HCT116 (cell line): ENCODE measurements around the gene SASS6. TPM values are rescaled to one million over a fixed set of nuclear protein-coding genes. Genes with fewer than 3 reads are reported as not detected.

Experiments used
- ATAC-seq: fragments of 200-7000 bp; cut with Tn5 transposase; 2 replicates; pipeline ENCODE4 v1.9.1; 2020; ENCODE audit warnings: mild to moderate bottlenecking, moderate library complexity
- BruUV-seq: library from RNA; stranded (reverse); fragments of 400-500 nt; replicated peaks from 2 replicates; lab custom pipeline; 2021; lab: Mats Ljungman, UMichigan
- CTCF ChIA-PET: fragments of 300-600 bp; sonication (Branson Sonifier 250); formaldehyde crosslinking; loops from one replicate; lab custom pipeline; 2021; ENCODE audit warnings: antibody characterized with exemption; lab: Charles Lee
- POLR2A ChIA-PET: fragments of 300-600, 350-600 bp; sonication (Branson Sonifier 250); formaldehyde crosslinking; loops from one replicate; lab custom pipeline; 2021; ENCODE audit warnings: antibody characterized with exemption; lab: Charles Lee
- RAD21 ChIA-PET, 2 experiments: fragments of 300-600 bp; sonication (Branson Sonifier 250); formaldehyde crosslinking; loops; one replicate each; lab custom pipeline; 2023; ENCODE audit warnings: low total read pairs in 2 of 2; ENCODE audit not compliant: uncharacterized antibody in 2 of 2, unreplicated experiment in 2 of 2, low non-redundant PET in 1 of 2; lab: Charles Lee
- DNase-seq: peaks from one replicate; pipeline ENCODE4 v3.0.0-alpha.2; 2010; ENCODE audit warnings: low read depth, low spot score
- H2AFZ ChIP-seq: fragments of 200-600 bp; shearing (Covaris generic), sonication (generic); 2 replicates; pipeline ENCODE4 v1.6.1; 2017; ENCODE audit warnings: low read depth, mixed run types, mixed read lengths, antibody characterized with exemption, low read length; ENCODE audit not compliant: poor library complexity, severe bottlenecking
- H3K27ac ChIP-seq: 2 replicates; pipeline ENCODE4 v1.5.1; 2012; ENCODE audit warnings: low read depth, low read length
- H3K27me3 ChIP-seq: fragments of 200-600 bp; sonication (generic); 2 replicates; pipeline ENCODE4 v1.6.1; 2016; ENCODE audit warnings: mixed run types, low read length, mixed read lengths; ENCODE audit not compliant: insufficient read depth
- H3K36me3 ChIP-seq, 2 experiments: fragments of 200-500 bp in 1 of 2; fragments of 200-600 bp in 1 of 2; sonication (Bioruptor generic) in 1 of 2; sonication (generic) in 1 of 2; 2 replicates each; pipeline versions ENCODE4 v1.5.1 to v1.6.1; 2014 to 2016; ENCODE audit warnings: low read length in 2 of 2, inconsistent platforms in 1 of 2, mixed read lengths in 1 of 2, mixed run types in 1 of 2; ENCODE audit not compliant: insufficient read depth in 2 of 2, control insufficient read depth in 1 of 2
- H3K4me1 ChIP-seq, 2 experiments: fragments of 200-600 bp in 1 of 2; sonication (generic) in 1 of 2; 2 replicates each; pipeline versions ENCODE4 v1.5.1 to v1.6.1; 2012 to 2017; ENCODE audit warnings: low read length in 2 of 2, inconsistent platforms in 1 of 2, mild to moderate bottlenecking in 1 of 2, mixed read lengths in 1 of 2, mixed run types in 1 of 2, moderate library complexity in 1 of 2; ENCODE audit not compliant: insufficient read depth in 2 of 2, control insufficient read depth in 1 of 2
- H3K4me2 ChIP-seq: fragments of 200-600 bp; sonication (generic); 2 replicates; pipeline ENCODE4 v1.6.1; 2017; ENCODE audit warnings: mixed run types, low read length, mixed read lengths
- H3K4me3 ChIP-seq, 2 experiments: fragments of 200-600 bp in 1 of 2; sonication (generic) in 1 of 2; replicated peaks in 1 of 2; 2 replicates each; pipeline ENCODE4 v1.5.1; 2011 to 2016; ENCODE audit warnings: low read length in 2 of 2, control low read depth in 1 of 2, low read depth in 1 of 2, mild to moderate bottlenecking in 1 of 2, mixed read lengths in 1 of 2, mixed run types in 1 of 2
- H3K79me2 ChIP-seq: fragments of 200-600 bp; sonication (generic); 2 replicates; pipeline ENCODE4 v1.6.1; 2017; ENCODE audit warnings: mild to moderate bottlenecking, mixed run types, low read length, moderate library complexity, mixed read lengths; ENCODE audit not compliant: insufficient read depth
- H3K9ac ChIP-seq: fragments of 200-600 bp; sonication (generic); 2 replicates; pipeline ENCODE4 v1.6.1; 2016; ENCODE audit warnings: low read length, mixed read lengths
- H3K9me2 ChIP-seq: fragments of 200-600 bp; sonication (generic), shearing (Covaris generic); 2 replicates; pipeline ENCODE4 v1.6.1; 2017; ENCODE audit warnings: mixed run types, mild to moderate bottlenecking, moderate library complexity; ENCODE audit not compliant: insufficient read depth
- H3K9me3 ChIP-seq, 2 experiments: fragments of 200-500 bp in 1 of 2; fragments of 200-600 bp in 1 of 2; sonication (Bioruptor generic) in 1 of 2; sonication (generic) in 1 of 2; 2 replicates each; pipeline ENCODE4 v1.6.1; 2014 to 2017; ENCODE audit warnings: low read length in 2 of 2, mixed read lengths in 2 of 2, inconsistent platforms in 1 of 2, low read depth in 1 of 2, mild to moderate bottlenecking in 1 of 2, mixed run types in 1 of 2, moderate library complexity in 1 of 2; ENCODE audit not compliant: control insufficient read depth in 1 of 2, insufficient read depth in 1 of 2
- H4K20me1 ChIP-seq: fragments of 200-600 bp; sonication (generic), shearing (Covaris generic); 2 replicates; pipeline ENCODE4 v1.6.1; 2017; ENCODE audit warnings: mixed run types, mild to moderate bottlenecking, moderate library complexity; ENCODE audit not compliant: insufficient read depth
- ATF3 ChIP-seq: IDR thresholded peaks from 2 replicates; pipeline ENCODE4 v1.6.1; 2012
- CBX3 ChIP-seq: IDR thresholded peaks from 2 replicates; pipeline ENCODE4 v1.6.1; 2012; ENCODE audit warnings: low read depth
- CEBPB ChIP-seq: IDR thresholded peaks from 2 replicates; pipeline ENCODE4 v1.6.1; 2012; ENCODE audit warnings: low read depth
- ELF1 ChIP-seq: IDR thresholded peaks from 2 replicates; pipeline ENCODE4 v1.6.1; 2012; ENCODE audit warnings: low read depth, borderline replicate concordance
- EZH2 ChIP-seq: fragments of 200-600 bp; sonication (generic); IDR thresholded peaks from 2 replicates; pipeline ENCODE4 v1.6.1; 2017; ENCODE audit warnings: antibody characterized with exemption, mixed run types
- EZH2phosphoT487 ChIP-seq: fragments of 200-600 bp; IDR thresholded peaks from 2 replicates; pipeline ENCODE4 v1.6.1; 2018; ENCODE audit warnings: antibody characterized with exemption, borderline replicate concordance
- FOSL1 ChIP-seq: IDR thresholded peaks from 2 replicates; pipeline ENCODE4 v1.6.1; 2012; ENCODE audit warnings: low read depth
- JUND ChIP-seq: IDR thresholded peaks from 2 replicates; pipeline ENCODE4 v1.6.1; 2012
- POLR2A ChIP-seq: IDR thresholded peaks from 2 replicates; pipeline ENCODE4 v1.7.0; 2011; ENCODE audit warnings: borderline replicate concordance; ENCODE audit not compliant: insufficient read depth, insufficient read length; ENCODE audit errors: extremely low read depth
- POLR2AphosphoS5 ChIP-seq: IDR thresholded peaks from 2 replicates; pipeline ENCODE4 v1.6.1; 2011; ENCODE audit warnings: mild to moderate bottlenecking, low read depth, low read length, moderate library complexity
- RAD21 ChIP-seq: IDR thresholded peaks from 2 replicates; pipeline ENCODE4 v1.6.1; 2012; ENCODE audit warnings: low read depth, mild to moderate bottlenecking
- SRF ChIP-seq: IDR thresholded peaks from 2 replicates; pipeline ENCODE4 v1.6.1; 2012; ENCODE audit warnings: low read depth
- TCF7L2 ChIP-seq: IDR thresholded peaks from 2 replicates; pipeline ENCODE4 v1.7.0; 2011; ENCODE audit warnings: borderline replicate concordance, inconsistent platforms; ENCODE audit not compliant: insufficient read depth, insufficient read length; ENCODE audit errors: extremely low read depth
- ZFX ChIP-seq: fragments of 450-650 bp; IDR thresholded peaks from 2 replicates; pipeline ENCODE4 v1.6.1; 2017
- ZNF274 ChIP-seq: fragments of 200-500 bp; sonication (Bioruptor generic); IDR thresholded peaks from 2 replicates; pipeline ENCODE4 v1.6.1; 2014; ENCODE audit warnings: mild to moderate bottlenecking, low read depth, low read length, inconsistent platforms
- intact Hi-C: fragments of 100-400 bp; cut with micrococcal nuclease; formaldehyde crosslinking; loops from 2 replicates; pipeline ENCODE4 v1.10.0; 2022
- total RNA-seq: library from RNA; stranded (reverse); gene quantifications from one replicate; pipeline ENCODE4 v1.2.1, GENCODE V29; 2021; ENCODE audit not compliant: unreplicated experiment
- TF ChIP-seq, protein P1 (sequence below): IDR thresholded peaks from 2 replicates; pipeline ENCODE4 v1.6.1; 2012
- TF ChIP-seq, protein P2 (sequence below), 3 experiments: fragments of 200-600 bp in 1 of 3; sonication (generic) in 1 of 3; IDR thresholded peaks in 2 of 3; conservative IDR thresholded peaks in 1 of 3; 2 replicates each; pipeline ENCODE4 v1.5.1; 2012 to 2017; ENCODE audit warnings: low read depth in 2 of 3, low read length in 2 of 3, antibody characterized with exemption in 1 of 3, borderline replicate concordance in 1 of 3, control low read depth in 1 of 3, mild to moderate bottlenecking in 1 of 3, mixed read lengths in 1 of 3, mixed run types in 1 of 3, moderate library complexity in 1 of 3; ENCODE audit not compliant: insufficient read depth in 1 of 3

The SASS6 gene
- total RNA-seq, 1 experiment from 2014 or later, result 13.7 TPM

DNA sequence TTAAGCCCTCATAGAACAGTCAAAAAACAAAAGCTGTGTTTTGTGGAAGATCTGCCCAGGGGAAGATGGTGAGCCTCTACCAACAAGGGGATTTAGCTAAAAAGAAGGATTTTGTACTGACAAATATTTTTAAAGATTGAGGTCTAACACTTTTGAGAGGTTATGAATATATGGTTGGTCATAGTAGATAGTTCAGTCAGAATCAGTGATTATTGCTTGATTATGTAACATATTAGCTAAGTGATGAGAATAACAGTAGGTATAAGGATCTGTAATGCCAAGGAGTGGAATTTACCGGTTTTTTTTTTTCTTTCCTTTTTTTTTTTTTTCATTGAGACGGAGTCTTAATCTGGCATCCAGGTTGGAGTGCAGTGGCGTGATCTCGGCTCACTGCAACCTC is 79.0 kb downstream of the SASS6 start:
- intact Hi-C loops, result no loop called here
- Histone ChIP-seq H3K79me2 (peaks cover 97% of the 10 kb centered on the region), H3K9ac (no peak overlapping the region), H4K20me1 (no peaks in the 10 kb centered on the region), H3K36me3 (no peaks in the 10 kb centered on the region), H3K9me2 (no peaks in the 10 kb centered on the region), H3K4me1 (peaks cover 0 to 11% of the 10 kb centered on the region in 2 experiments; a peak in 2 of 4 replicates), H3K9me3 (no peaks in the 10 kb centered on the region), H3K4me3 (no peak overlapping the region), H2AFZ (no peak overlapping the region), H3K27me3 (no peaks in the 10 kb centered on the region), H3K27ac (no peak overlapping the region), H3K4me2 (no peak overlapping the region)
- DNase-seq, result no peak
- TF ChIP-seq RAD21 (no peak), FOSL1 (no peak), POLR2A (no peak), EZH2 (no peak), SRF (no peak), ZFX (no peak), CBX3 (no peak), ELF1 (no peak), CEBPB (no peak), ATF3 (no peak), EZH2phosphoT487 (no peak), JUND (no peak), TCF7L2 (no peak), POLR2AphosphoS5 (no peak), ZNF274 (no peak)
- TF ChIP-seq, protein P1, sequence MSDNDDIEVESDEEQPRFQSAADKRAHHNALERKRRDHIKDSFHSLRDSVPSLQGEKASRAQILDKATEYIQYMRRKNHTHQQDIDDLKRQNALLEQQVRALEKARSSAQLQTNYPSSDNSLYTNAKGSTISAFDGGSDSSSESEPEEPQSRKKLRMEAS, result no peak
- TF ChIP-seq, protein P2, sequence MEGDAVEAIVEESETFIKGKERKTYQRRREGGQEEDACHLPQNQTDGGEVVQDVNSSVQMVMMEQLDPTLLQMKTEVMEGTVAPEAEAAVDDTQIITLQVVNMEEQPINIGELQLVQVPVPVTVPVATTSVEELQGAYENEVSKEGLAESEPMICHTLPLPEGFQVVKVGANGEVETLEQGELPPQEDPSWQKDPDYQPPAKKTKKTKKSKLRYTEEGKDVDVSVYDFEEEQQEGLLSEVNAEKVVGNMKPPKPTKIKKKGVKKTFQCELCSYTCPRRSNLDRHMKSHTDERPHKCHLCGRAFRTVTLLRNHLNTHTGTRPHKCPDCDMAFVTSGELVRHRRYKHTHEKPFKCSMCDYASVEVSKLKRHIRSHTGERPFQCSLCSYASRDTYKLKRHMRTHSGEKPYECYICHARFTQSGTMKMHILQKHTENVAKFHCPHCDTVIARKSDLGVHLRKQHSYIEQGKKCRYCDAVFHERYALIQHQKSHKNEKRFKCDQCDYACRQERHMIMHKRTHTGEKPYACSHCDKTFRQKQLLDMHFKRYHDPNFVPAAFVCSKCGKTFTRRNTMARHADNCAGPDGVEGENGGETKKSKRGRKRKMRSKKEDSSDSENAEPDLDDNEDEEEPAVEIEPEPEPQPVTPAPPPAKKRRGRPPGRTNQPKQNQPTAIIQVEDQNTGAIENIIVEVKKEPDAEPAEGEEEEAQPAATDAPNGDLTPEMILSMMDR (IDR thresholded peaks at IDR 0.05 in 2 of 3, conservative IDR thresholded peaks at IDR 0.05 in 1 of 3; ENCODE audit: borderline replicate concordance in 1 of 3, insufficient read depth in 1 of 3, low read depth in 2 of 3, low read length in 2 of 3), result no peak
- CTCF ChIA-PET, result no interaction called here
- ATAC-seq, result no peak
- POLR2A ChIA-PET, result no interaction called here
- no TSS peak for BruUV-seq
- RAD21 ChIA-PET, result no interaction called here
